ENCODE results near the gene CRB3. TPM values are rescaled to one million over a fixed set of nuclear protein-coding genes. Genes with fewer than 3 reads are reported as not detected.

The CRB3 gene
- polyA plus RNA-seq, 1 experiment: not detected

- no peak for DNase-seq (ENCODE audit: low read depth, low spot score)
- Histone ChIP-seq H3K27ac (ENCODE audit: low read depth, low read length) (no peak overlapping the region), H3K4me3 (ENCODE audit: low read depth, low read length) (no peak overlapping the region), H3K9me3 (ENCODE audit: control insufficient read depth, insufficient read depth, low read length) (peaks cover 11% of the 10 kb centered on the region), H3K27me3 (ENCODE audit: control insufficient read depth, insufficient read depth, low read length) (peaks cover 3% of the 10 kb centered on the region)
- ChIA-PET CTCF (no interaction called here), POLR2A (no interaction called here)
- no peak for TF ChIP-seq CTCF (IDR thresholded peaks at IDR 0.05; ENCODE audit: low read depth, low read length)
Measured at GRCh38 chr19:6429419-6430221, 34.5 kb upstream of the CRB3 start.

GRCh38 chr19:6431891-6432290 is 32.2 kb upstream of the CRB3 start:
- no peaks in the 10 kb centered on the region for H3K9me3 ChIP-seq (ENCODE audit: control insufficient read depth, insufficient read depth, low read length)
- no peak for TF ChIP-seq CTCF (IDR thresholded peaks at IDR 0.05; ENCODE audit: low read depth, low read length)
- no peak for DNase-seq (ENCODE audit: low read depth, low spot score)
- H3K4me3 ChIP-seq (ENCODE audit: low read depth, low read length): no peak overlapping the region
- peaks cover 3% of the 10 kb centered on the region for H3K27me3 ChIP-seq (ENCODE audit: control insufficient read depth, insufficient read depth, low read length)
- H3K27ac ChIP-seq (ENCODE audit: low read depth, low read length): no peak overlapping the region
- ChIA-PET POLR2A (no interaction called here), CTCF (interaction anchor here (1.2 kb wide), 1 partner anchor 431 kb away, joined by 4 read pairs; no protein-coding TSS in a partner anchor)

GRCh38 chr19:6433165-6433564 is 30.9 kb upstream of the CRB3 start:
- CTCF ChIA-PET: no interaction called here

GRCh38 chr19:6433663-6434062 is 30.4 kb upstream of the CRB3 start, which contains the start of gene SLC25A41:
SLC25A41 (minus strand) TSS chr19:6433763; CDS start chr19:6433693, 70 bp downstream.
- Histone ChIP-seq H3K27me3 (ENCODE audit: control insufficient read depth, insufficient read depth, low read length) (peaks cover 3% of the 10 kb centered on the region), H3K4me3 (ENCODE audit: low read depth, low read length) (no peak within 1 kb of the TSS), H3K27ac (ENCODE audit: low read depth, low read length) (no peak within 1 kb of the TSS), H3K9me3 (ENCODE audit: control insufficient read depth, insufficient read depth, low read length) (no peaks in the 10 kb centered on the region)
- no peak for TF ChIP-seq CTCF (IDR thresholded peaks at IDR 0.05; ENCODE audit: low read depth, low read length)
- CTCF ChIA-PET: no interaction called here
- no peak for DNase-seq (ENCODE audit: low read depth, low spot score)
- POLR2A ChIA-PET: no interaction called here

More at GRCh38 chr19:6433165-6433564, 30.9 kb upstream of the CRB3 start:
- Histone ChIP-seq H3K9me3 (ENCODE audit: control insufficient read depth, insufficient read depth, low read length) (no peaks in the 10 kb centered on the region), H3K4me3 (ENCODE audit: low read depth, low read length) (no peak overlapping the region), H3K27me3 (ENCODE audit: control insufficient read depth, insufficient read depth, low read length) (peaks cover 3% of the 10 kb centered on the region), H3K27ac (ENCODE audit: low read depth, low read length) (no peak overlapping the region)
- POLR2A ChIA-PET: no interaction called here
- no peak for DNase-seq (ENCODE audit: low read depth, low spot score)
- TF ChIP-seq CTCF (IDR thresholded peaks at IDR 0.05; ENCODE audit: low read depth, low read length): no peak

- Histone ChIP-seq H3K27me3 (ENCODE audit: control insufficient read depth, insufficient read depth, low read length) (no peaks in the 10 kb centered on the region), H3K4me3 (ENCODE audit: low read depth, low read length) (no peak overlapping the region), H3K9me3 (ENCODE audit: control insufficient read depth, insufficient read depth, low read length) (no peaks in the 10 kb centered on the region), H3K27ac (ENCODE audit: low read depth, low read length) (no peak overlapping the region)
- no peak for TF ChIP-seq CTCF (IDR thresholded peaks at IDR 0.05; ENCODE audit: low read depth, low read length)
- ChIA-PET POLR2A (no interaction called here), CTCF (no interaction called here)
- DNase-seq (ENCODE audit: low read depth, low spot score): no peak
Measured at GRCh38 chr19:6439743-6440142, 24.3 kb upstream of the CRB3 start.

All from AG04450 (cell line).